G401.6 (cell line): ENCODE measurements around the gene CLDN24.

Experiments used
- FAIRE-seq: peaks from 2 replicates; lab custom pipeline; 2012; peaks lifted over from hg19 to GRCh38; lab: Jason Lieb, UNC

CLDN24 gene

GRCh38 chr4:183322326-183322725 lies at the start of gene CLDN24:
Gene CLDN24, minus strand, starts transcription at chr4:183322426. Its CDS starts 0 bp downstream, at chr4:183322426.
- FAIRE-seq, result no peak

GRCh38 chr4:183370786-183371185 lies 48.6 kb upstream of the CLDN24 start:
- FAIRE-seq, result no peak

GRCh38 chr4:183369073-183369472 lies 46.8 kb upstream of the CLDN24 start:
- FAIRE-seq, result no peak

GRCh38 chr4:183366206-183366835 lies 44.1 kb upstream of the CLDN24 start:
- FAIRE-seq, result no peak

- no peak for FAIRE-seq
Observed at GRCh38 chr4:183364025-183364424, 41.8 kb upstream of the CLDN24 start.

GRCh38 chr4:183362916-183363542 lies 40.8 kb upstream of the CLDN24 start:
- FAIRE-seq, result no peak

GRCh38 chr4:183362036-183362435 lies 39.8 kb upstream of the CLDN24 start:
- FAIRE-seq, result no peak

GRCh38 chr4:183360161-183360919 lies 38.1 kb upstream of the CLDN24 start:
- no peak for FAIRE-seq

- no peak for FAIRE-seq
Observed at GRCh38 chr4:183358215-183358755, 36.1 kb upstream of the CLDN24 start.

- FAIRE-seq, result no peak
Observed at GRCh38 chr4:183356931-183357675, 34.9 kb upstream of the CLDN24 start.

- FAIRE-seq, result no peak
Observed at GRCh38 chr4:183356173-183356830, 34.1 kb upstream of the CLDN24 start.

- FAIRE-seq, result no peak
Observed at GRCh38 chr4:183355405-183355804, 33.2 kb upstream of the CLDN24 start.

GRCh38 chr4:183354219-183354618 lies 32.0 kb upstream of the CLDN24 start:
- no peak for FAIRE-seq

GRCh38 chr4:183353557-183353956 lies 31.3 kb upstream of the CLDN24 start:
- FAIRE-seq, result no peak

GRCh38 chr4:183352546-183352945 lies 30.3 kb upstream of the CLDN24 start:
- FAIRE-seq, result no peak

GRCh38 chr4:183350317-183351071 lies 28.3 kb upstream of the CLDN24 start:
- FAIRE-seq, result no peak

- FAIRE-seq, result no peak
Observed at GRCh38 chr4:183349673-183350072, 27.4 kb upstream of the CLDN24 start.

- no peak for FAIRE-seq
Observed at GRCh38 chr4:183348706-183349659, 26.8 kb upstream of the CLDN24 start.

- FAIRE-seq, result no peak
Observed at GRCh38 chr4:183348136-183348535, 25.9 kb upstream of the CLDN24 start.

- no peak for FAIRE-seq
Observed at GRCh38 chr4:183347566-183347965, 25.3 kb upstream of the CLDN24 start.
